ENCODE results near the gene IRF8. TPM values are rescaled to one million over a fixed set of nuclear protein-coding genes. Genes with fewer than 3 reads are reported as not detected.

Gene IRF8
- total RNA-seq, 1 donor from 2014 or later, result 19.8 TPM

GRCh38 chr16:85950136-85950918 lies 51.4 kb downstream of the IRF8 start:
- peaks cover 30 to 52% (median 46%) of the 10 kb centered on the region in 3 donors for H3K27me3 ChIP-seq (ENCODE audit: control insufficient read depth in 3 of 3, insufficient read depth in 3 of 3, low read length in 3 of 3)
- no peak overlapping the region for H3K9ac ChIP-seq (ENCODE audit: low read depth in 1 of 3, low read length in 3 of 3)
- H3K4me3 ChIP-seq (ENCODE audit: low read length in 3 of 3), result no peak overlapping the region
- H3K9me3 ChIP-seq (ENCODE audit: control insufficient read depth in 3 of 3, low read length in 3 of 3), result no peaks in the 10 kb centered on the region
- no peak overlapping the region for H3K27ac ChIP-seq (ENCODE audit: low read depth, low read length)
- H3K36me3 ChIP-seq (ENCODE audit: control insufficient read depth in 3 of 3, insufficient read depth in 3 of 3, low read length in 3 of 3), result no peaks in the 10 kb centered on the region
- H3K4me1 ChIP-seq (ENCODE audit: control insufficient read depth in 3 of 3, insufficient read depth in 3 of 3, low read length in 3 of 3), result no peaks in the 10 kb centered on the region

- no peaks in the 10 kb centered on the region for H3K36me3 ChIP-seq (ENCODE audit: control insufficient read depth in 3 of 3, insufficient read depth in 3 of 3, low read length in 3 of 3)
- no peak overlapping the region for H3K4me3 ChIP-seq (ENCODE audit: low read length in 3 of 3)
- no peaks in the 10 kb centered on the region for H3K9me3 ChIP-seq (ENCODE audit: control insufficient read depth in 3 of 3, low read length in 3 of 3)
- no peak overlapping the region for H3K27ac ChIP-seq (ENCODE audit: low read depth, low read length)
- peaks cover 27 to 47% (median 41%) of the 10 kb centered on the region in 3 donors for H3K27me3 ChIP-seq (ENCODE audit: control insufficient read depth in 3 of 3, insufficient read depth in 3 of 3, low read length in 3 of 3)
- H3K4me1 ChIP-seq (ENCODE audit: control insufficient read depth in 3 of 3, insufficient read depth in 3 of 3, low read length in 3 of 3), result no peaks in the 10 kb centered on the region
- H3K9ac ChIP-seq (ENCODE audit: low read depth in 1 of 3, low read length in 3 of 3), result no peak overlapping the region
Measured at GRCh38 chr16:85952197-85952596, 53.2 kb downstream of the IRF8 start.

GRCh38 chr16:85952811-85953210 lies 53.8 kb downstream of the IRF8 start:
- no peaks in the 10 kb centered on the region for H3K4me1 ChIP-seq (ENCODE audit: control insufficient read depth in 3 of 3, insufficient read depth in 3 of 3, low read length in 3 of 3)
- no peak overlapping the region for H3K9ac ChIP-seq (ENCODE audit: low read depth in 1 of 3, low read length in 3 of 3)
- H3K27me3 ChIP-seq (ENCODE audit: control insufficient read depth in 3 of 3, insufficient read depth in 3 of 3, low read length in 3 of 3), result peaks cover 24 to 44% (median 40%) of the 10 kb centered on the region in 3 donors
- no peaks in the 10 kb centered on the region for H3K36me3 ChIP-seq (ENCODE audit: control insufficient read depth in 3 of 3, insufficient read depth in 3 of 3, low read length in 3 of 3)
- H3K4me3 ChIP-seq (ENCODE audit: low read length in 3 of 3), result no peak overlapping the region
- H3K27ac ChIP-seq (ENCODE audit: low read depth, low read length), result no peak overlapping the region
- no peaks in the 10 kb centered on the region for H3K9me3 ChIP-seq (ENCODE audit: control insufficient read depth in 3 of 3, low read length in 3 of 3)

GRCh38 chr16:85954927-85955519 lies 56.1 kb downstream of the IRF8 start:
- no peak overlapping the region for H3K9ac ChIP-seq (ENCODE audit: low read depth in 1 of 3, low read length in 3 of 3)
- no peaks in the 10 kb centered on the region for H3K4me1 ChIP-seq (ENCODE audit: control insufficient read depth in 3 of 3, insufficient read depth in 3 of 3, low read length in 3 of 3)
- no peak overlapping the region for H3K4me3 ChIP-seq (ENCODE audit: low read length in 3 of 3)
- peaks cover 14 to 42% (median 41%) of the 10 kb centered on the region in 3 donors for H3K27me3 ChIP-seq (ENCODE audit: control insufficient read depth in 3 of 3, insufficient read depth in 3 of 3, low read length in 3 of 3)
- no peaks in the 10 kb centered on the region for H3K36me3 ChIP-seq (ENCODE audit: control insufficient read depth in 3 of 3, insufficient read depth in 3 of 3, low read length in 3 of 3)
- no peaks in the 10 kb centered on the region for H3K9me3 ChIP-seq (ENCODE audit: control insufficient read depth in 3 of 3, low read length in 3 of 3)
- H3K27ac ChIP-seq (ENCODE audit: low read depth, low read length), result no peak overlapping the region

- Histone ChIP-seq H3K27me3 (ENCODE audit: control insufficient read depth in 3 of 3, insufficient read depth in 3 of 3, low read length in 3 of 3) (peaks cover 13 to 40% (median 38%) of the 10 kb centered on the region in 3 donors), H3K9ac (ENCODE audit: low read depth in 1 of 3, low read length in 3 of 3) (no peak overlapping the region), H3K9me3 (ENCODE audit: control insufficient read depth in 3 of 3, low read length in 3 of 3) (no peaks in the 10 kb centered on the region), H3K4me3 (ENCODE audit: low read length in 3 of 3) (no peak overlapping the region), H3K4me1 (ENCODE audit: control insufficient read depth in 3 of 3, insufficient read depth in 3 of 3, low read length in 3 of 3) (no peaks in the 10 kb centered on the region), H3K36me3 (ENCODE audit: control insufficient read depth in 3 of 3, insufficient read depth in 3 of 3, low read length in 3 of 3) (no peaks in the 10 kb centered on the region), H3K27ac (ENCODE audit: low read depth, low read length) (no peak overlapping the region)
Measured at GRCh38 chr16:85955566-85955965, 56.6 kb downstream of the IRF8 start.

- H3K9me3 ChIP-seq (ENCODE audit: control insufficient read depth in 3 of 3, low read length in 3 of 3), result no peaks in the 10 kb centered on the region
- no peak overlapping the region for H3K4me3 ChIP-seq (ENCODE audit: low read length in 3 of 3)
- no peaks in the 10 kb centered on the region for H3K36me3 ChIP-seq (ENCODE audit: control insufficient read depth in 3 of 3, insufficient read depth in 3 of 3, low read length in 3 of 3)
- H3K27me3 ChIP-seq (ENCODE audit: control insufficient read depth in 3 of 3, insufficient read depth in 3 of 3, low read length in 3 of 3), result peaks cover 13 to 44% (median 41%) of the 10 kb centered on the region in 3 donors
- no peaks in the 10 kb centered on the region for H3K4me1 ChIP-seq (ENCODE audit: control insufficient read depth in 3 of 3, insufficient read depth in 3 of 3, low read length in 3 of 3)
- H3K27ac ChIP-seq (ENCODE audit: low read depth, low read length), result no peak overlapping the region
- no peak overlapping the region for H3K9ac ChIP-seq (ENCODE audit: low read depth in 1 of 3, low read length in 3 of 3)
Measured at GRCh38 chr16:85956426-85956825, 57.5 kb downstream of the IRF8 start.

- Histone ChIP-seq H3K27me3 (ENCODE audit: control insufficient read depth in 3 of 3, insufficient read depth in 3 of 3, low read length in 3 of 3) (peaks cover 13 to 44% (median 32%) of the 10 kb centered on the region in 3 donors), H3K9ac (ENCODE audit: low read depth in 1 of 3, low read length in 3 of 3) (no peak overlapping the region), H3K4me3 (ENCODE audit: low read length in 3 of 3) (no peak overlapping the region), H3K36me3 (ENCODE audit: control insufficient read depth in 3 of 3, insufficient read depth in 3 of 3, low read length in 3 of 3) (no peaks in the 10 kb centered on the region), H3K4me1 (ENCODE audit: control insufficient read depth in 3 of 3, insufficient read depth in 3 of 3, low read length in 3 of 3) (peaks cover 0 to 6% (median 0%) of the 10 kb centered on the region in 3 donors), H3K27ac (ENCODE audit: low read depth, low read length) (no peak overlapping the region), H3K9me3 (ENCODE audit: control insufficient read depth in 3 of 3, low read length in 3 of 3) (no peaks in the 10 kb centered on the region)
Measured at GRCh38 chr16:85958731-85959130, 59.8 kb downstream of the IRF8 start.

GRCh38 chr16:85959686-85960085 lies 60.7 kb downstream of the IRF8 start:
- Histone ChIP-seq H3K9me3 (ENCODE audit: control insufficient read depth in 3 of 3, low read length in 3 of 3) (no peaks in the 10 kb centered on the region), H3K27ac (ENCODE audit: low read depth, low read length) (no peak overlapping the region)

GRCh38 chr16:85960486-85961046 lies 61.6 kb downstream of the IRF8 start:
- Histone ChIP-seq H3K36me3 (ENCODE audit: control insufficient read depth in 3 of 3, insufficient read depth in 3 of 3, low read length in 3 of 3) (no peaks in the 10 kb centered on the region), H3K9ac (ENCODE audit: low read depth in 1 of 3, low read length in 3 of 3) (no peak overlapping the region), H3K9me3 (ENCODE audit: control insufficient read depth in 3 of 3, low read length in 3 of 3) (no peaks in the 10 kb centered on the region), H3K27me3 (ENCODE audit: control insufficient read depth in 3 of 3, insufficient read depth in 3 of 3, low read length in 3 of 3) (peaks cover 13 to 40% (median 32%) of the 10 kb centered on the region in 3 donors), H3K4me3 (ENCODE audit: low read length in 3 of 3) (no peak overlapping the region), H3K27ac (ENCODE audit: low read depth, low read length) (no peak overlapping the region), H3K4me1 (ENCODE audit: control insufficient read depth in 3 of 3, insufficient read depth in 3 of 3, low read length in 3 of 3) (peaks cover 0 to 6% (median 0%) of the 10 kb centered on the region in 3 donors)

More at GRCh38 chr16:85959686-85960085, 60.7 kb downstream of the IRF8 start:
- Histone ChIP-seq H3K4me1 (ENCODE audit: control insufficient read depth in 3 of 3, insufficient read depth in 3 of 3, low read length in 3 of 3) (peaks cover 0 to 6% (median 0%) of the 10 kb centered on the region in 3 donors), H3K27me3 (ENCODE audit: control insufficient read depth in 3 of 3, insufficient read depth in 3 of 3, low read length in 3 of 3) (peaks cover 13 to 40% (median 32%) of the 10 kb centered on the region in 3 donors), H3K9ac (ENCODE audit: low read depth in 1 of 3, low read length in 3 of 3) (no peak overlapping the region), H3K4me3 (ENCODE audit: low read length in 3 of 3) (no peak overlapping the region), H3K36me3 (ENCODE audit: control insufficient read depth in 3 of 3, insufficient read depth in 3 of 3, low read length in 3 of 3) (no peaks in the 10 kb centered on the region)
